ENCODE results near the gene PEMT.

The PEMT gene

DNA sequence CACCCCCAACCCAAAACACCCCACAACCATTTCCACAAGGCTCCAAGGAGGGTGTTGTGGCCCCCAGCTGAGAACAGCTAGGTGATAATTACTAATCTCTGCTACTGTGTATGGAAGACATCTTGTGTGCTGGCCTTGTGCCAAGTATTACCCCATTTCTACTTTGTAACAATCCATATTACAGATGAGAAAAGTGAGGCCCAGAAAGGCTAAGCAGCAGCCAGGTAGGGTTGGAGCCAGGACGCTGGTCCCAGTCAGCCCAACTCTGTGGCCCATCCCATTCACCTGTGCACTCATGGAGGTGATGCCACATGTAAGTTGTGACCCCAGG is 12.4 kb upstream of the PEMT start:
- no peak for DNase-seq

DNA sequence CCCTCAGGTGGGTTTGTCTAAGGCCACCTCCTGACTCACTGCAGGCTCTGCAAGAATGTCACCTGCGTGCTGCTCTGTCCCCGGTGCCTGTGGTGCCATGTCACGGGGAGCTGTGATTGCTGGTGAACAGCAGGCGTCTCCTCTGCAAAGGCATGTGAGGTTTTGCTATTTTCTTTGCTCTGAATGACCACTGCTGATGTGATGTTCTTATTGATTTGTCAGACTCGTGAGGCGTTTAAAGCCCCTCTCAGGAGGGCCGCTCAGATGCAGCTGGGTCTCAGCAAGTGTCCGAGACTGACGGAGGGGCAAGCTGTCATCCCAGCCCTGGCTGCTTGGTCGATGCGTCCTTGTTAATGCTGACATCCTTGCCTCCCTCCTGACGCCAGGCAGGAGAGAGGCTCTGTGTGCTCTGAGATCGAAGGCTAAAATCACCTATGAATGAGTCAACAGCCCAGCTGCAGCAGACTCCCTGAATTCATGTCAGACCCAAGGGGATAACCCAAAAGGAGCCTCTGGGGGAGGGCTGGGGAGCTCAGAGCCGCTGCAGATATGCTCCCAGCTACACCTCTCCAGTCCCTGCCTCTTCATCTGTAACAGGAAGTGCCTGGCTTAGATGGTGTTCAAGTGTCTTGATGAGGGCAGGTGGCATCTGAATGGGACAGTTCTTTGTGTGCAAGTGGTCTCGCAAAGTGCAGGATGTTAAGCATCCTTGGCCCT is 11.8 kb upstream of the PEMT start:
- no peak for DNase-seq

DNA sequence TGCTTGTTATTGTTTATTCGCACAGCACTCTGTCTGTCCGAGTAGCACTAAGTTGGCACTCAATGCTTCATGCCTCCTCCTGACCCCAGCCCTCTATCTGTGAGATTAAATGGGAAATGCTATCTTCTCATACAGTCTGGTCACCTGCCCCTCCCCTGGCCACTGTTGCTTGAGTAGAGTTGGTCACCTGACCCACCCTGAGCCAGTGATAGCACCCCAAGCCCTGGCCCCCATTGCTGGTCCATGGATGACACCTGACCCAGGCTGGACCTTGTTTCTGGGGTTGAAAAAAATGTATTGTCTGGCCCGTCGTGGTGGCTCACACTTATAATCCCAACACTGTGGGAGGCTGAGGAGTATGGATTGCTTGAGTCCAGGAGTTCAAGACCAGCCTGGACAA is 8.5 kb upstream of the PEMT start:
- no peak for DNase-seq

DNA sequence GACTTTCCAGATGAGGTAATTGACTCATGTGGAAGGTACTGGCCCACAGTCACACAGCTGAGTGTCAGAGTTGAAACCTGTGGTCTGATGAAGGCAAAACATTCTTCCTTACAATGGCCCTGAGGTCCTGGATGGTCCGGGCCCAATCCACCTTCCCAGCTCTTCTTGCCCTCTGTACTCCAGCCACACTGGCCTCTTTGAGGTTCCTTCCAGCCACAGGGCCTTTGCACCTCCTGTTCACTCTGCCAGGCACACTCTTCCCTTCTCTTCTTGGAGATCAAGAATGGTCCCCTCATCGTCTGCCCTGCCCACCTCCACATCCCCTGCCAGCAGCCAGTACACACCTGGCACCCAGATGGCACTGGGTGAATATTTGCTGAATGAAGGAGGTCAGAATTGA is 6.5 kb upstream of the PEMT start:
- DNase-seq = no peak

DNA sequence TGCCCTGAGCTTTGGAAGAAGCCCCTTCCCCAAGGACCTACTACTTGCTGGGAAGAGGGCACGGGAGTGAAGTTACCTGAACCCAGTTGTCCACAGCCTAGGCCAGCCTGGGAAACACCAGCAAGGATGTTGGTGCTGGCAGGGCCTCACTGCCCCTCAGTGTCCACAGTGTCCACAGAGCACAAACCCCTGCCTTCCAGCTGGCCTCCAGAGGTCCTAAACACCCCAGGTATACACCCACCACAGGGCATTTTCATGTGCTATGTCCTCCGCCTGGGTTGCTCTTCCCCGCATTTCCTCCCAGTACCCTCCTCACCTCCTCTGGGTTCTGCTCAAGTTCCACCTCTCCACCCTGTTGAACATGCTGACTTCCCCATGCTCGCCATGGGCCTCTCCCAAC is 4.2 kb upstream of the PEMT start:
- DNase-seq = no peak

DNA sequence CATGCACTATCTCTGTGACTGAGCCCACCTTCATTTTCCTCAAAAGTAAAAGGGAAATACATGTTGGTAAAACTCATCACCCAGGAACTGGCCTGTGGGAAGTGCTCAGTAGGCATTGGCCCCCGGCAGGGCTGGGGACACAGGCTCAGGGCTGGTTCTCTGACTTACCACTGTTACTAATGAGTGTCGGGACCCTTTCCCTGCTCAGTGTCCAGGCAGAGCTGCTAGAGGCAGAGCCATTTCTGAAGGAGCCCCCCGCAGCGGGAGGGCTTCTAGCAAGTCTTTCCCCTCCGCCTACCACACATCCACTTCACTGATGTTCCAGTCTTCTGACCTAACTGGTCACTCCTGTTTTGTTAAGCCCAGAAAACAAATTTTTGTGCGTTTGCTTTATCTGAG is 1.7 kb upstream of the PEMT start:
- no peak for DNase-seq

DNA sequence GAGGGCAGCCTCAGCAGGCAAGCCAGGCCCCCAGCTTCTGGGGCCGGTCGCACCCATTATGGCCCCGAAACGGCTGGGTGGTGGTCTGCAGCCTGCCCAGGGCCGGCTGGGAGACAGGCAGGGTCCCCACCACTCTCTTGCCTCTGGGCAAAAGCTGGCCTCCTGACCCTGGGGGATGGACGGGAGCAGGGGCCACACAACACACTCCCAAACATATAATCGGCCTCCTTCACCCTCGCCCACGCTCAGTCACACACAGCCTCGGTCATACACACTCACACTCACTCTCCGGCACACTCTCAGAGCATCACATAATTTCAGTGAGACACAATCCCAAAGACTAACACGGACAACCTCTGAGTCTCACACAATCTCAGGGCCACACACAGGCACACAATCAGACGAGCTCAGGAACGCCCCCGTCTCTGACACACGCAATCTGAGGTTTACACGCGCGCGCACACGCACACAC is 589 bp downstream of the PEMT start:
- DNase-seq = no peak

DNA sequence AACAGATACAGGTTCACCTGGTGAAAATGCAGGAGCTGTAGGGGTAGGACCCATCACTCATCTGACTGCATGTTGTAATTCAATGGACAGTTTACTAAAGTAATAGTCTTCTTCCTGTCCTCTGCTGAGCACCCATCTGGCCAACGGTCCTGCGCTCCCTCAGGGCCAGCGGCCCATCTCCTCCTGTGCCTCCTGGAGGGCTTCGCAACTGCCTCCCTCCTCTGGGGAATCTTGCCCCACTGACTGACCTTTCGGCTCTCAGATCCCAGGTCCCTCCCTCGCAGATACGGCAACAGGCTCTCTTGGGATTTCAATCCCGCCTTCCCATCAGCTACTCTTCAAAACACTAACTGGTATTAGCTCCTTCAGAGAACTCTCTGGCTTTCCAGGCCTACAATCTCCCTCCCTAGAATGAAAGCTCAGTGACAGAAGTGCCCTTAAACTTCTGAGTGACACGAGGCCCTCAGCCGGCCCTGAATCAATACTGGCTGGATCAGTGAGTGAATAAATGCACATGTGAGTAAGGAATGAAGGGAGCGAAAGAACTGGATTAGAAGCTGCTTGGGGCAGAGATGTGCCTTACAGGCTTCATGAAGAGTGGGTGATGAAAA is 1.3 kb downstream of the PEMT start:
- no peak for DNase-seq

DNA sequence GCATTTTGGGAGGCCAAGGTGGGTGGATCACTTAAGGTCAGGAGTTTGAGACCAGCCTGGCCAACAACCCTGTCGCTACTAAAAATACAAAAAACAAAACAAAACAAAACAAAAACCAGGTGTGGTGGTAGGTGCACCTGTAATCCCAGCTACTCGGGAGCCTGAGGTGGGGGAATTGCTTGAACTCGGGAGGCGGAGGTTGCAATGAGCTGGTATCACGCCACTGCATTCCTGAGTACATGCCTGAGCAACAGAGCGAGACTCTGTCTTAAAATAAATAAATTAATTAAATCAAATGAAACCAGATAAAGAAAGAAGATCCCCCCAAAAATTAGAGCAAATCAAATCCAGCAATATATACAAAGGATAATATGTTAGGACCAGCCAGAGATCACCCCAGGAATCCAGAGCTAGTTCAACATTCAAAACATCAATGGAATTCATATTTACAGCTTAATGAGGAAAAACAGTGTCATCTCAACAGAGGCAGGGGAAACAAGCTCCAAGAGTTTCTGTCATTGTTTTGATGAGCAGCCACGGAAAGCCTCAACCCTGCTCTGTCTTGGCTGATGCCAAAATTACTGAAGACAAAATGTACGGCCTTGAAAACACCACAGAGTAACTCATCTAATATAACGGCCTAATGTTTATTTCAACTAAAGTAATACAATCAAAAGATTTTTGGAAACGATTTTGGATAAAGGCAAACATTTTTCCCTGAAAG is 3.7 kb downstream of the PEMT start:
- no peak for DNase-seq

DNA sequence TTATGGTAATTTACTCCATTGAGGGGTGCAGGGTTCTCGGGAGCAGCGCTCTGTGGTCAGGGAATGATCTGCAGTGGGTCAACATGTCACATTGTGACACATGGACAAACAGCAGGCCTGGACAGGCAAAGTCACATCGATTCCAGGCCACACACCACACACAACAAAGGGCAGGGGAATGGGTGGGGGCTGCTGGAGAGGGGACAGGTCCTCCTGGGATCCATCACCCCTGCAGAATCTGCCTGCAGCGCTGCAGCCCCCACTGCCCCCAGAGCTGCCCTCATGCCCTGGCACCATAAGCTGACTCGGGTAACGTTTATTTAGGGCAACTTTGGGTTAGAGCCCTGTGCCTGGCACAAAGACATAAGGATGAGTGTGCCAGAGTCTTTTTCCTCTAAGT is 9.1 kb downstream of the PEMT start:
- DNase-seq = no peak

DNA sequence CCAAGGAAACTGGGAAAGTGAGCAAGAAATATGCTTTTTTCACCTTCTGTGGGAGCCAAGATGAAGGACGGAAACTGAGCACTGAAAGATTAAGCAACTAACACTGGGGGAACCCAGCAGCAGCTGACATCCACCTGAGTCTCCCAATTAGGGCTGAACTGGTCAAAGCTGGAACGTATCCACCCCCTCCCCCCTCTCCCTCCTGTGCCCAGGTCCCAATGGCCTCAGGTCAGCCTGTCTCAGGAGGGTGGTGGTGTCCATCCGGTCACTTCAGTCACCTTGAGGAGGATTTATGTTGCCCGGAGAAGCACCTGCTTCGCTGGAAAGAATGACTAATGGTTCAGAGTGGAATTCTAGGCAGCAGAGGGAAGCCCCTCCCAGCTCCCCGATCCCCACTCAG is 10.0 kb downstream of the PEMT start:
- DNase-seq = no peak

DNA sequence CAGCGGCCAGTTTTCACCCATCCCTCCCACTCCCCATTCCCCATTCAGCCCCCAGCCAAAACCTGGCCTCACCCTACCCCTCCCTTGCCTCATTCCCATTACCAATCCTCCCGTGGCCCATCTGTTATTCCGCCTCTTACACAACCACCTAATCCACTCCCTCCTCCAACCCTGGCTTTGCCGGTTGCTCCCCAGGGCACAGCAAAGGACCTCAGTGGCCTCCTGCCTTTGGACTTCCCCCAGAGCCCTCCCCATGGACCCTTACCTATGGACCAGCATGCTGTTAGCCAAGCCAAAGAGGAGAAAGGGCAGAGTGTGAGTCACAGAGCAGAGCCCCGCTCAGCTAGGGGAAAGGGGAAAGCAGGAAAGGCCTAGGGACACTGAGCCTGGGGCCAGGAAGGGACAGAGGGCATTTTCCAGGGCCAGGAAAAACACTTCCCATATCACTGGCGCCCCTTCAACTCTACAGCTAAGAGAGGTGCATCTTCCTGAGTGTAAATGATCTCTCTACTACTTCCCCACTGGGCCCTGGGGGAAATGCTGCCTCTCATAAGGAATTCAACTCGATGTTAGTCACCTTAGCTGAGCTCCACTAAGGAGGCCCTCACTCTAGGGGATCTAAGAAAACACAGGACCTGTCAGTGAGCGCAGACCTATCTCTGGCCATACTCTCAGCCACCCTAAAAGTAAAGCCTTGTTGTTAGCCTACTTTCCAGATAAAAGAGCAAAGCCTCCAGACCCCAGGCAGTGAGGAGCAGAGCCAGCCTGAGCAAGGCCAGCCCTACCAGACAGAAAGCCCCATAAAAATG is 10.6 kb downstream of the PEMT start:
- no peak for DNase-seq

DNA sequence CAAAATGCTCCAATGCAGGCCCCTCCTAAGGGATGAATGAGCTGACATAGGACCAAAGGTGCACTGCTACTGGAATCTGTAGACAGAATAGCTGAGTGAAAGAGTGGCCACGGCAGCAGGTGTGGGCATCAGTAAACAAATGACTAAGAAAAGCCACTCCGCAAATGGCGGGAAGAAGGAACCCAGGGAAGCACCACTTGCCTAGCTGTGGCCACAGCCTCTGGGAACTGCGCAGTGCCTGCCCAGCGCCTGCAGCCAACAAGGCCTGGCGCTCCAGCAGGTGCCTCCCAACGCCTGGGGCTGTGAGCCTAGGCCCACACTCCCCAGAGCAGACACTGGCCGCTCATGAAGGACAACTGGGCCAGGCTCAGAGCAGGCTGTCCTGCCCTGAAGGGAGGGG is 11.8 kb downstream of the PEMT start:
- no peak for DNase-seq

DNA sequence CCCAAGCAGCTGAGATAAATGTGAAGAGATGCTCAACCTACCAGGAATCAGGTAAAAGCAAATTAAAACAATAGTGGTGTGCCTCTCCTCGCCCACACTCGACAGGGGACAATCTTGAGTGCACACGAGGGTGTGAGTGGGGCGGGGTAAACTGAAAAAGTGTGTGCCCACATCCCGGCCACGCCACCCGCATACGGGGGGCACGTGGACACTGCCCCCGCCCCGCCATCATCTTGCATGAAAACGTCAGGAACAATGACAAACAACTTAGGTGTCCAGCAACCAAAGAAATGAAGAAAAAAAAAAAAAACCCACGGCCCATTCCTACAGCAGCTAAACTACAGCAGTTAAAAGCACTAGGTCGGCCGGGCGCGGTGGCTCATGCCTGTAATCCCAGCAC is 14.1 kb downstream of the PEMT start:
- DNase-seq = no peak

DNA sequence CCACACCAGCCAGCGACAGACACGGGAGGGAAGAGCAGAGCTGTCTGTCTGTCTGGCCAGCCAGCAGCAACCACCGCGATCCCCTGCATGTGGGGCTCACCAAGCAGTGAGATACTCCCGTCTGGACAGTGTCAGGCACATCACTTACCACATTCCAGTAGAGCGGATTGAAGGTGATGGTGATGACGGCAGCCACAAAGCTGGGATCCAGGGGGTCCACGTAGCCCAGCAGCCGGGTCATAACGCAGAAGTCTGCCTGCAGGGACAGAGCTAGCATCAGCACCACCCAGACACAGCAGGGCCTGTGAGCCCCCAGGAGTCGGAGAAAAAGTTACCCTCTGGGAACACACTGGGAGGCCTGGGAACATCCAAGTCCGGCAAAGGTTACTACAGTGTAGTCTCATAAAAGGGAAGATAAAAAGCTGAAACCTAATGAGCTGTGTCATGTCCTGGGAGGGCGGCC is 14.7 kb downstream of the PEMT start:
- no peak for DNase-seq

DNA sequence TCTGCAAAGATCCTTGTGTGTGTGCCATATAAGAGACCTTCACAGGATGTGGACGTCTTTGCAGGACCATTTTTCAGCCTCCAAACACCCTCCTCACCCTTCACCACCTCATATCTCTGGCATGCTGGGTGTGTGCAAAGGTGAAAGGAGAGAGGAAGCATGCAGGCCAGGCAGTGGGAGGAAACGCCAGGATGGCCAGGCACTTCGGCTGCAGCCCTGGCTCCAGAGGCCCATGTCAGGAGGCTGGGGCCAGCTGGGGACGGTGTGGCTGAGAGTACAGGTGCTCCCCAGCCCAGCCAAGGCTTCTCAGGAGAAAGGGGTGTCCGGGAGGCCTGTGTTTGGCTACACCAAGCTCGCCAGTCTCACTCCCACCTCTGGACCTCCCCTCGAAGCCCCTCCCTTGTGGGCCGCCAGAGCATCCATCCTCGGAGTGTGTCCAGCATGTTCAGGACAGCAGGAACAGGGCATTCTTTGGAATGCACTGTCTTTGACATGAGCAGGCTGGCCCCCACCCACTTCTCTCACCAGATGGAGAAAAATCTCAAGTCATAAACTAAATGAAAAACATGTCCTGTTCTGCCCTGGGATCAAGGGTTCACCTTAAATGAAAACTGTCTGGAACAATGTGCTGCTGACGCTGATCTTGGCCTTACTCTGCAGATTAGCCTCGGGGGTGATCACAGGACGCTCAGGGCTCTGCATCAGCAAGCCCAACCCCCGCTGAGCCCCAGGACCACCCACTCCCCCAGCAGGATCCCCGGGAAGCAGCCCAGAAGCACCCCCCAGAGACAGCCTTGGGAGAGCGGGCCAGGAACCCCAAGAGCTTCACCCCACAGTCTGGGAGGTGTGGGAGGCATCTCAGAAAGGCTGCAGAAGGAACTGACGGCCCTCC is 15.9 kb downstream of the PEMT start:
- no peak for DNase-seq

DNA sequence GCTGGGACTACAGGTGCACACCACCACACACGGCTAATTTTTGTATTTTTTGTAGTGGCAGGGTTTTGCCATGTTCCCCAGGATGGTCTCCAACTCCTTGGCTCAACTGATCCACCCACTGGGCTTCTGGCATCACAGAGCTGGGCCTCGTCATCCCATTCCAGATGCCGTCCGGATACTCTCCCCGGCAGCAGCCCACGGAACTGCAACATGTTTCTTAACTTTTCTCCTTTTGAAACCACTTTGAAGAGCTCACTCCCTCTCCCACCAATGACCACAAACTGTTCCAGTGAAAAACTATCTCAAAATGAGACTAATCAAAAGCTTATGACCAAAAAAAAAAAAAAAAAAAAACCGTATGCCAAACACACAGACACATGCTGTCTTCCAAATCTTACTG is 17.6 kb downstream of the PEMT start:
- DNase-seq = no peak

DNA sequence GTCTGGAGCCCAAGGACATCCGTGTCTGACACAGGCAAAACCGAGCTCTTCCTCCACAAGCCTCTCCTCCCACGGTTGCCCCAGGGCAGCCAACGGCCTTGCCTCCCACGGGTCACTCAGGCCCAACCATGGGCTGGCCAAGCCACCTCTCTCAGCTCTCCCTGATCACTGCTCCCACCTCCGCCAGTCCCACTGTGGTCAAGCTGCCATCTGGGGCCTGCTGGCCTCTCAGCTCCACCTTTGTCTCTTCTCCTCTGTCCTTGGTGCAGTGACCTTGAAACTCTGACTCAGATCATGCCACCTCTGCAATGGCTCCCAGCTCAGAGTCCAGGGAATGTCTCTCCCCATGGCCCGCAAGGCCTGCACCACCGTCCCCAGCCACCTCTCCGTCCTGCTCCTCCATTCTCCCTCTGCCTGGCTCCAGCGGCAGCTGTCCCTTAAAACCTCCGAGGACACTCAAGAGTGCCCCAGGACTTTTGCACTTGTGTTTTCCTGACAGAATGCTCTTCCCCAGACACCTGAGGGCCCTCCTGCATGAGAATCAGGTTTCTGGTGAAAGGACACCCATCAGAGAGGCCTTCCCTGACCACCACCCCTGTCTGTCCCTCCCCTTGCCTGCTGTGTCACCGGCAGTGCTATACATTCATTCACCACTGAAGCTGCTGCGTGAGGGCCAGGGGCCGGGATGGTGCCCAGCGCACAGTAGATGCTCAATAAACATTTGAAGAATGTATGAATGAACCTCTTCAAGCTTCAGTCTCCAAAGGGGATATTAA is 19.3 kb downstream of the PEMT start:
- DNase-seq = no peak

DNA sequence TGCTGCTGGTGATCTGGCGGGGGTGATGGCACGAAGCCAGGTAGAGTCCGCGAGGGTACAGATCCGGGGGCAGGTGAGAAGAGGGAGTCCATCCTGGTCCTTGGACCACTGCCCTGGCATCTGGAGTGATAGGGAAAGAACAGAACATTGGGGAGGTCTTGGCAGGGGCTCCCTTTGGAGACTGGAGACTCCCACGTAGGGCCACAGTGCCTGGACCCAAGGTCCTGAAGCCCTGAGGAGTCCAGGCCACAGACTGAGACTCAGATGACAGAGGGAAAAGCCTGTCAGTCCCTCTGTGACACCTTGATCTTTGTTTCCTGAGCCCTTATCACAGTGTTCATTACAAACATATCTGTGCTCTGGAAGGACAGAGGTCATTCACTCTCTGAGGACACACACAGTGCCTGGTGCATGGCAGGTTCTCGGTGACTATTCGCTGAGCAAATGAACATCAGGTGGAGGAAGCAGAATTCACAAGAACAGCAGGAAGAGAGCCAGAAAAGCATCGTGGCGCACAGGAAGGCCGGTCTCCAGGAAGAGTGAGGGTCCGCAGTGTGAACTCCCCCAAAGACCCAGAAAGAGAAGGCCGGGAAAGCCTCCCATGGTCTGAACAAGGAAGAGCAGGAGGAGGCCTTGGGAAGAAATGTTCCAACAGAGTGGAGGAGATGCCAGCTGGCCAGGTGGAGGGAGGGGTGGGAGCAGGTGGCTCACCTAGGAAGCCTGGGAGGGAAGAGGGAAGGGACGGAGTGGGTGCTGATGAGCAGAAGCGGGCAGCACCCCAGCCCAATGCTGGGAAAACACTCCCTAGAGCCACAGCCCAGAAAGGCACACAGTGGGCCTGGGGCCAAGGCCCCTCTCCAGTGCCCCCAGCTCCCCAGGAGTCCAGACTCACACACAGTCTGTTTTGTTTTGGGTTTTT is 20.5 kb downstream of the PEMT start:
- DNase-seq = no peak

DNA sequence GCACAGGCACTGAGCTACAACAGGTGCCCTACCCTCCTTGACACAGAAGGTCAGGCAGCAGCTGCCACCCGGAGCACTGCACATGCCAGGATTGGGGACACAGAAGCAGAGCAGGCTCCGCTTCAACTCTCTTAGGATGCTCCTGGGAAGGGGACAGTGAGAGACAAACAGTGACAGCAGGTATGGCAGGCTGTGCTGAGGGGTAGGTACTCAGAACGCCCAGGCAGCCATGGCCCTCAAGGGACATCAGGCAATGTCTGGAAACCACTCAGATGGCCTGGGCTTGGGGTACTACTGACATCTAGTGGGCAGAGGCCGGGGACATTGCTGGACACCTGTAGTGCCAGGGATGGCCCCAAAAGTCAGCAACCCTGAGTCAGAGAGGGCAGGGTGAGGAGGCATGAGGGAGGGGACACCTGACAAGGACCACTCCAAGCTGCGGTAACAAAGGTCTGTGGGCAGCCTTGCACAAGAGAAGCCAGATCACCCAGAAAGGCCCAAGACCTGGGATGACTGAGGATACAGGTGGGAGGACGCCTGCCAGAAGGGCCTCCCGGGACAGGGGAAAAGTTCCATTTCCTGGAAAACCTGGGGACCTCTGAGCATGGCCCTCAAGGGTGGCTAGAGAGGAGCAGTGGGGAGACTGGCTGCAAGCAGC is 21.2 kb downstream of the PEMT start:
- DNase-seq = no peak
